ENCODE results near the gene HAPLN2.

GRCh38 chr1:156619582-156619955, 354 bp downstream of the HAPLN2 start:
- no peak for TF ChIP-seq CTCF (optimal IDR thresholded peaks at IDR 0.05 in 1 of 3, IDR thresholded peaks at IDR 0.05 in 1 of 3, conservative IDR thresholded peaks at IDR 0.05 in 1 of 3; ENCODE audit: extremely low read depth in 1 of 3, insufficient read depth in 2 of 3, low read length in 3 of 3)
- no peak for TF ChIP-seq EZH2 (IDR thresholded peaks at IDR 0.05; ENCODE audit: low read length)

Measured in keratinocyte (primary cell).